GM18505 (cell line): ENCODE measurements around the gene MICAL3.

Experiments
- ATAC-seq: cut with Tn5 transposase; IDR thresholded peaks from one replicate; pipeline ENCODE4 v1.9.1; 2021; ENCODE audit not compliant: unreplicated experiment
- POLR2A ChIP-seq: IDR thresholded peaks from 4 replicates; pipeline ENCODE4 v1.6.1; 2011; ENCODE audit warnings: borderline replicate concordance; ENCODE audit not compliant: insufficient read depth, insufficient read length; ENCODE audit errors: extremely low read depth

The MICAL3 gene

GRCh38 chr22:17903564-17904295 lies 120.6 kb downstream of the MICAL3 start:
- no peak for ATAC-seq
- TF ChIP-seq POLR2A: no peak

- TF ChIP-seq POLR2A: no peak
- ATAC-seq: no peak
Observed at GRCh38 chr22:17902960-17903359, 121.4 kb downstream of the MICAL3 start.

GRCh38 chr22:17898375-17898774 lies 126.0 kb downstream of the MICAL3 start:
- no peak for TF ChIP-seq POLR2A
- ATAC-seq: no peak

GRCh38 chr22:17897858-17898257 lies 126.5 kb downstream of the MICAL3 start:
- TF ChIP-seq POLR2A: no peak
- ATAC-seq: no peak

- TF ChIP-seq POLR2A: no peak
- no peak for ATAC-seq
Observed at GRCh38 chr22:17897426-17897825, 126.9 kb downstream of the MICAL3 start.

GRCh38 chr22:17896586-17896985 lies 127.8 kb downstream of the MICAL3 start:
- no peak for ATAC-seq
- no peak for TF ChIP-seq POLR2A

GRCh38 chr22:17893900-17894535 lies 130.3 kb downstream of the MICAL3 start:
- ATAC-seq: no peak
- no peak for TF ChIP-seq POLR2A

- no peak for ATAC-seq
- TF ChIP-seq POLR2A: no peak
Observed at GRCh38 chr22:17892376-17892775, 132.0 kb downstream of the MICAL3 start.

- TF ChIP-seq POLR2A: no peak
- no peak for ATAC-seq
Observed at GRCh38 chr22:17891481-17892167, 132.7 kb downstream of the MICAL3 start.

GRCh38 chr22:17890892-17891291 lies 133.5 kb downstream of the MICAL3 start:
- TF ChIP-seq POLR2A: no peak

GRCh38 chr22:17890245-17890671 lies 134.1 kb downstream of the MICAL3 start:
- no peak for TF ChIP-seq POLR2A
- no peak for ATAC-seq

More at GRCh38 chr22:17890892-17891291, 133.5 kb downstream of the MICAL3 start:
- no peak for ATAC-seq

GRCh38 chr22:17888855-17889254 lies 135.5 kb downstream of the MICAL3 start:
- no peak for TF ChIP-seq POLR2A
- ATAC-seq: no peak

GRCh38 chr22:17888439-17888838 lies 135.9 kb downstream of the MICAL3 start:
- no peak for ATAC-seq
- TF ChIP-seq POLR2A: no peak

- TF ChIP-seq POLR2A: no peak
- ATAC-seq: no peak
Observed at GRCh38 chr22:17884893-17885292, 139.5 kb downstream of the MICAL3 start.
